Brain microvascular endothelial cell (primary cell): ENCODE results near the gene UCN2.
"Not testable (repeated sequence)": the region's sequence is repeated elsewhere in the genome, so short reads cannot be mapped to it uniquely, and the experiment has no call there.

Source experiments
- DNase-seq: peaks from one replicate; pipeline ENCODE4 v3.0.0-alpha.2; 2020
- H3K27ac ChIP-seq: fragments of 250-450 bp; sonication (Bioruptor Pico); 2 replicates; pipeline ENCODE4 v1.5.1; 2020; ENCODE audit warnings: mild to moderate bottlenecking, moderate library complexity
- H3K27me3 ChIP-seq: fragments of 250-450 bp; sonication (Bioruptor Pico); replicated peaks from 2 replicates; pipeline ENCODE4 v1.5.1; 2020; ENCODE audit warnings: mild to moderate bottlenecking
- H3K36me3 ChIP-seq: fragments of 250-450 bp; sonication (Bioruptor Pico); replicated peaks from 2 replicates; pipeline ENCODE4 v1.5.1; 2020; ENCODE audit warnings: mild to moderate bottlenecking
- H3K4me3 ChIP-seq: 2 replicates; pipeline ENCODE4 v1.5.1; 2011; ENCODE audit warnings: low read depth, mild to moderate bottlenecking, control low read depth, low read length, moderate library complexity
- CTCF ChIP-seq: IDR thresholded peaks from 2 replicates; pipeline ENCODE4 v1.5.1; 2011; ENCODE audit warnings: low read depth, mild to moderate bottlenecking, moderate library complexity, low read length, control low read depth, inconsistent platforms; ENCODE audit errors: missing control alignments
- in situ Hi-C: cut with HindIII; loops from 2 replicates; pipeline ENCODE4 v1.10.0; 2017; ENCODE audit warnings: low sequenced_read_pairs, low pct_ligation_motif_present

UCN2 gene

GRCh38 chr3:48553886-48554845 is 9.4 kb downstream of the UCN2 start:
- in situ Hi-C loops: no loop called here
- Histone ChIP-seq H3K4me3 (no peak overlapping the region), H3K27ac (no peak overlapping the region), H3K36me3 (no peaks in the 10 kb centered on the region), H3K27me3 (no peaks in the 10 kb centered on the region)
- TF ChIP-seq CTCF: no peak
- DNase-seq: no peak

GRCh38 chr3:48553361-48553760 is 10.2 kb downstream of the UCN2 start:
- no peaks in the 10 kb centered on the region for H3K27me3 ChIP-seq
- in situ Hi-C loops: no loop called here
- H3K27ac ChIP-seq: no peak overlapping the region
- TF ChIP-seq CTCF: no peak
- H3K4me3 ChIP-seq: no peak overlapping the region
- H3K36me3 ChIP-seq: no peaks in the 10 kb centered on the region
- no peak for DNase-seq

- DNase-seq: no peak
- Histone ChIP-seq H3K4me3 (no peak overlapping the region), H3K27ac (no peak overlapping the region), H3K27me3 (no peaks in the 10 kb centered on the region), H3K36me3 (no peaks in the 10 kb centered on the region)
- in situ Hi-C loops: no loop called here
- no peak for TF ChIP-seq CTCF
Measured at GRCh38 chr3:48552111-48552951, 11.2 kb downstream of the UCN2 start.

- H3K4me3 ChIP-seq, H3K36me3 ChIP-seq, DNase-seq, H3K27ac ChIP-seq, in situ Hi-C loops, H3K27me3 ChIP-seq: not testable (repeated sequence)
Measured at GRCh38 chr3:48551651-48552050, 11.9 kb downstream of the UCN2 start.

GRCh38 chr3:48548729-48549705 is 14.6 kb downstream of the UCN2 start:
- Histone ChIP-seq H3K27me3 (no peaks in the 10 kb centered on the region), H3K27ac (no peak overlapping the region), H3K4me3 (no peak overlapping the region), H3K36me3 (no peaks in the 10 kb centered on the region)
- in situ Hi-C loops: no loop called here
- DNase-seq: peak; percentile 70
- peak; percentile 97 for TF ChIP-seq CTCF
